ENCODE results near the gene WDR7.

The WDR7 gene

DNA sequence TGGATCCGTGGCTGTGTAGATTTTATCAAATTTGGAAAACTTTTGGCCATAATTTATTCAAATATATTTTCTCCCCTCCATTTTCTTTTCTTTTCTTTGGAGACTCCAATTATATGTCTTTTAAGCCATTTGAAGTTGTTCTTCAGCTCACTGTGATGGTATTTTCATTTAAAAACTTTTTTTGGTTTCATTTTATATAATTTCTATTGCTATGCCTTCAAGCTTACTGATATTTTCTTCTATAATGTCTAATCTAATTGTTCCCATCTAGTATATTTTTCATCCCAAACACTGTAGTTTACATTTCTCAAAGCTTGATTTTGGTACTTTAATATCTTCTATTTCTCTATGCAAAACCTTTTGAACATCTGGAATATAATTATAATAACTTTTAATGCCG, 72.5 kb downstream of the WDR7 start:
- no peak for DNase-seq

GRCh38 chr18:56726906-56727305, 75.7 kb downstream of the WDR7 start:
- DNase-seq: no peak

GRCh38 chr18:56727399-56727798, 76.2 kb downstream of the WDR7 start:
- no peak for DNase-seq

- no peak for DNase-seq
These were observed 77.6 kb downstream of the WDR7 start for GRCh38 chr18:56728741-56729140.

DNA sequence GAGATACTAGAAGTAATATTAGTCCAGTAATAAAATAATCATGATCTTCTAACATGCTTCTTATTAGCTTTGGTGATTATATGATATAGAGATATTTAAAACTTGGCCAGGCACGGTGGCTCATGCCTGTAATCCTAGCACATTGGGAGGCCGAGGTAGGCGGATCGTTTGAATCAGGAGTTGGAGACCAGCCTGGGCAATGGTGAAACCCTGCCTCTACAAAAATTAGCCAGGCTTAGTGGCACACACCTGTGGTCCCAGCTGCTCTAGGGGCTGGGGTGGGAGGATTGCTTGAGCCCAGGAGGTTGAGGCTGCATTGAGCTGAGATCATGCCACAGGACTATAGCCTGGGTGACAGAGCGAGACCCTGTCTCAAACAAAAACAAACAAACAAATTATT, 87.0 kb downstream of the WDR7 start:
- DNase-seq: no peak

GRCh38 chr18:56739731-56740130, 88.6 kb downstream of the WDR7 start:
- no peak for DNase-seq

DNA sequence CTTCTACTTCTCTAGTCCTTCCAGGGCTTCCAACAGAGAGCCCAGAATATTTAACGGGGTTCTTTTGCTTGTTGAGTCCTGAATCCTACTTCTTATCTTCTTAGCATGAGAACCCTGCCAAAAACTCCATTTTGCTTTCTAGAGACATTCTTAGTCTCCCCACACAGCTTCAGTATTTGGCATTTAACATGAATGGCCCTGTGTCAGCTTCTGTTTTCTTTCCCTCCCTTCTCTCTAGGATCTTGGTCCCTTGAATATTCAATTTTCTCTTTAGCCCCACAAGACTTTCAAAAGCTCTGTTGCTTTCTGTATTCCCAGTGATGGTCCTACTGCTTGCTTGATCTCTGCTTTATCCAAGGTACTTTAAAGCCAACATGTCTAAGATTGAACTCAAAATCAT, 89.5 kb downstream of the WDR7 start:
- no peak for DNase-seq

DNA sequence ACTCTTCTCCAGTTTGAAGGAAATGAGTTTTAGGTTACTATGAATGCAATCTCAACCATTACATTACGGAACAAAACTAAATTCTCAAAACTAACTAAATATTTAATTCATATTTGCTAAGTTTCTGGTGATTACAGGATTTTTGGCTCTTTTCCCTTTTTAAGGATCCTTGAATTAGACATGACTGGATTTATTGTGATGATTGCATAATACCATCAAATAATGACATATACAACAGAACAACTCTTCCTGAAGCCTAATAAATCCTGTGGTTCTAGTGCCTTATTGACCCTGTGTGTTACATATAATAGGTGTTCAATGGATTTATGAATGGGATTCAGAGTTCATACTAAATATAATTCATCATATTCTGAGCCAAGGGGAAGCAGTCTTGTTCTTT, 90.5 kb downstream of the WDR7 start:
- DNase-seq: no peak

DNA sequence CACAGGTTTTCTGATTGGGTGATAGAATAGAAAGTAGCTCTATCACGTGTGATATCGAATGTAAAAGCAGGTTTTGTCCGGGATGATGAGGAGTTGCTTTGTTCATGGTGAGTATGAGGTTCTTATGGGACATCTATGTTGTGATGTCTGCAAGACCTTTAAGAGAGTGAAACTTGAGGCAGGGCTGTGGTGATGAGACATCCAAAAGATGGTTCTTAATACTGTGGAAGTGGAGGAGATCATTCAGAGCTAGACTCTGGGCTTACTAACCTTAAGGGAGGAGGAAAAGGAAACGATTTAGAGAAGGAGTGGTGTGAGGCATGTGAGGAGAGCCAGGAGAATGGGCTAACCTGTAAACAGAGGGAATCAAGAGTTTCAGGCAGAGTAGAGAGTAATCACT, 92.0 kb downstream of the WDR7 start:
- DNase-seq: no peak

DNA sequence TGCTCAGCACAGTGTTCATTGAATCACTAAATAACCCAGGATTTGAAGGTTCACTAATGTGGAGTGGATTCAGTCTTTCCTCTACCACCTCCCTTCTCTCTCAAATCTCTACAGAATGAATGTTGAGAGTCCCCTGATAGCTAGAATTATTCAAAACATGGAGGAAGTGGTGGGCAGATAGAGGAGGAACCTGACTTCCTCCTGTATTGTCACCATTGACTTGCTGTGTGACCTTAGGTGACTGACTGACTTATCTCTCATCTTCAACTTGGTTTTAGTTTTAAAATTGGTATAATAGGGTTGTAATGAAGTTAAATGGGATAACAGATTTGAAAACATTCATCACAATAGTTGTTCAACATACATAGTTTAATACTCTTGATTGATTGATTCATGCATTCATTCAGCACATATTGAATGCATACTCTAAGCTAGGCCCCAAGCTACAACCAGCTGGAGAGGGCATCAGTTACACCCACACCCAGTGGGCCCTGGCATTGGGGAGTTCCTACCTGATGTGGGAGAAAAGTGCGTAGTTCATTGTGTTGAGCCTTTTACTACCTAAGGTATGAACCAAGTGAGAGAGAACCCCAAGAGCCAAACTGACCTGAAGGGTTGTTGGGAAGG, 96.0 kb downstream of the WDR7 start:
- DNase-seq: no peak

DNA sequence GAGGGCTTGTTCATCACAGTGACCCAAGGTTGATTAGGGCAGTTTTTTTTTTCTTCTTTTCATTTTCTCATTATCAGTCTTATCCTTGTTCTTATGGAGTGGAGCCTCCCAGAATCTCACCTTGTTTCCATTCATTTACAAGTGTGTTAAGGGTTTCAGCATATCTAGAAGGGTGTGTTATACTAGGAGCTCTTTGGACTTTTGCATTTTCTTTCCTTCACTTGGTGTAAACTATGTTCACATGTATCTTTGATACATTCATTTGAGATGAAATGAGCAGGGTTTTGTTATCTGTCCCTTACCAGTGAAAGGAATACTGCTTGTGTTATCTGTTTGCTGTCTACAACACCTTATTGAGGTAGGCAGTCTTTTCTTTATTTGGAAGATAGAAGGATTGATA, 96.7 kb downstream of the WDR7 start:
- DNase-seq: no peak

DNA sequence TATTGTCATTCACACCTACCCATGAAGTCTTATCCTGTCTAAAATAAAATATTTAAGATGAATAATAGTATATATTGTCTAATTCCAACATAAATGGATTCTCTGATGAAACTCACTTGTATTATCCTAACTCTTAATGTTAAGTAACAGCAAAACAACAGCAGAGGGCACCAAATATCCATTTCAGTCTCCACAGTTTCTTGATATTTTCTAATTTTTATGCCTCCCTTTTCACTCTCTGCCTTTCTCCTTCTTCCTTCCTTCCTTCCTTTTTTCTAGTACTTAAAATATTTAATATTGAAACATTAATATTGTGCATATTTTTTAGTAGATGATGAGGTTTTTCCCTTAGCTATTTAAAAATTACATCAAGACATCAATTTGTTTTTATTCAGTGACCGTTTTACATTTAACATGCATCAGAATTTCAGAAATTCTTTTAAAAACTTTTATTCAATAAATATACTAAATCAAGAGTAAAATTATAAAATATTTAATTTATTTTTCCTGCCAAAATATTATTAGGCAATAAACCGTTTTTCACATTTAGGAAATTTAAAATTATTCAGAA, 97.6 kb downstream of the WDR7 start:
- peak; percentile 43 for DNase-seq

GRCh38 chr18:56756966-56757365, 105.8 kb downstream of the WDR7 start:
- DNase-seq: no peak

- no peak for DNase-seq
These were observed 118.9 kb downstream of the WDR7 start for GRCh38 chr18:56770097-56770496.

- no peak for DNase-seq
These were observed 119.7 kb downstream of the WDR7 start for GRCh38 chr18:56770873-56771272.

DNA sequence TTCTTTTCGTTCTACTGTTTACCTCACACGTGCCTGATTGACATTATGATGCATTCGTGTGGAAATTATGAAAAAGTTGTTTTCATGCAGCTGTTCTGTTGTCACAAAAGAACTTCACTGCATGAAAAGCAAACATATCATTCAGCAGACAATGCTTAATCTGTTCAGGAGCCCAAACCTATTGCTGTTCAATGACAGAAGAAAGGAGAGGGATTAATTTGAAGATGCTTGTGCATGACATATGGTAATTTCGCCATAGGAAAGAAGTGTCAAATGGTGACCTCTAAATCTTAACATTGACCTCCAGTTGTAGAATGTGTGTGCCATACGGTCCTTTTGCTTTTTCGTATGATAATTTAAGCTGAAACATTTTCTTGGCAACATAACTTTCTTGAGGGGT, 124.5 kb downstream of the WDR7 start:
- no peak for DNase-seq

GRCh38 chr18:56787390-56787789, 136.2 kb downstream of the WDR7 start:
- no peak for DNase-seq

DNA sequence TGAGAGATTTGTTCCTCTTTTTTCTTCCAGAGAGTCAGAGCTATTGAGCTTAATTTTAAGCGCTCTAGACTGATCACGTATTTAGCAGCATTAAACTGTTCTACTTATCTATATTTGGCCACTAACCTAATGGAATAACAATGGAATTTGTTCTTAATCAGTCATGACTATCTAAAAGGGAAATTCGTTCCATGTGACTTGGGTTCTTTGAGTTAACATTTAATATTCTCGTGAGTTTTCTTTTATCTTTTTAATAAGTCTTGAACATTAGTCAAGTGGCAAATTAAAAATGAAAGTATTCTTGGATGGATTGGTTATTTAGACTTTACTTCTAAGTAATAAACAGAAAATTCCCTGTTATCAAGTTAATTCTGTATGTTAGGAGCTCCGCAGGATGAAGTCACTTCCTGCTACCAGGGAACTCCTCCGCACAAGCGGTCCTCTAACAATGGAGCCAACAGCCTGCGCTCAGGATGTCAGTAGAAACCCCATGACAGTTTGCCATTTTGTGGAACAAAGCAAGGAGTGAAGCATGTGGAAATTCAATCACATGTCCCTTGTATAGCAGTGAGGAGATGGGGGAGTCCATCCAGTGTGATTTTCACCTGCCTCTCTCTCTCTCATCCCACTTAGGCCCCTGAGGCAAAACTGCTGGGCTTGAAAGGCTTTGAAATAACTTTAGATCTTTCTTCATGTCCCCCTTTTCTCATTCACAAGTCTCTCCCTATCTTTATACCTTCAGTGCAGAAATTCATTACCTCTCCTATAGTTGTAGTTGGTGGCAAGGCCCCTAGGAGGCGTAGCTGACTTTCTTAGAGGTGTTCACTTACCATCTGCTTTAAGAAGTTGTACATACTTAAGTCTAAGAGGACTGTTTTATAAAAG, 138.1 kb downstream of the WDR7 start:
- DNase-seq: no peak

DNA sequence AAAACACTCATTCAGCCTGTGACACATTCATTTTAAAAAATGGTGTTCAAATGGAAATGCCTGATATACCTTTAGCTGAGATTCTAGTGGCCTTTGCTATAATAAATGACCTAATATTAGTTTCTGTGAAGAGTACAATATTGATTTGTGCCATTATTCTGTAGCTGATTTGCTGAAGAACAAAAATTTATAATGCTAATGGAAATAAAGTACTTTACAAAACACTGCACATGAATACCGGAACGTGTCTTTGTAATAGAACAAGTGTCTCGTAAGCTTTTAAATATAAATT, 138.7 kb downstream of the WDR7 start:
- DNase-seq: no peak

DNA sequence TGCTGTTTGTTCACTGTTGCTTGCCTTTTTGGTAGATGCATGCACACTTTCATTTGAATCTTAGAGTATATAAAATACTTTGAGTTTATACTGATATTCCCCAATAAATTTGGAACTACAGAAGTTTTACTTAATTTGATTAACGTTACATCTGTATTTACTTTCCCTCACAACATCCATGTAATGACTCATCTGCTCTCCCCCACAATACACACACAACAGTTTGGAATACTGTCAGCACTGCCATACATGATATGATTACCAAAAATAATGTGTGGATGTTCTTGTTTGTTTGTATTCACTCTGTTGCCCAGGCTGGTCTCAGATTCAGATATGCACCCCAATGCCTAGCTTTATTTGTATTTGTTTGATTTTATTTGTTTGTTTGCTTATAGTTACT, 144.2 kb downstream of the WDR7 start:
- no peak for DNase-seq

GRCh38 chr18:56799756-56800155, 148.6 kb downstream of the WDR7 start:
- DNase-seq: no peak

DNA sequence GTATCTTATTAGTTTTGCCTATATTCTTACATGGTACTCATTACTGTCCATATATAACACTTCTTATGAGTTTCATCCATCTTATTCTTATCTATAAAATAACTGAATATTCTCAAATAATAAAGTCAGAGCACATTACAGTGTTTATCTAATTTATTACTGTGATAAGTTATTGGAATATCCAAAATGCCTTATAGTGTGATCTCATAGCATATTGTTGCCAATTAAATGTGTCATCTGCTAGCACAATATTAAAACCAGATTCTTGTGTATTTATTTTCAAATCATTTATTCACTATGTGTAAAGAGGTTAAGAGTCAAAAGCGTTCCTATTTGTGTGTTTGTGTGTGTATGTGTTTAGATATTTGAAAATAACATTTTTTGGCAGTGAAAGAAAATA, 151.9 kb downstream of the WDR7 start:
- no peak for DNase-seq

DNA sequence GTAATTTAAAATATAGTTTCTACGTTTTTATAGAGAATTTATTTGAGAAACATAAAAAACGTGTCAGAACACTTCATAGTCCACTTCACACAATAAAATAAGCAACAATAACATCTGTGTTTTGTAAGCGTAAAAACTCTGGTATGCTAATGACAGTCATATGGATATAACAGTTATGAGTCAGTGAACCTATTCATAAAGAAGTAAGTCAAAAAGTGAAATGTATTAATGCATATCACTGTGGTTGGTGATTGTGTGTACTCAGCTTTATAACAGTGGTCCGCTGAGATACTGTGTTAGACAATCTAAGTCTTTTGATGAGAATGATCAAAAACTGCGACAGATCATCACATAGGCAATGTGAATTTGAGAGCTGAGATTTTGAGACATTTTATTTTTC, 153.2 kb downstream of the WDR7 start:
- no peak for DNase-seq

DNA sequence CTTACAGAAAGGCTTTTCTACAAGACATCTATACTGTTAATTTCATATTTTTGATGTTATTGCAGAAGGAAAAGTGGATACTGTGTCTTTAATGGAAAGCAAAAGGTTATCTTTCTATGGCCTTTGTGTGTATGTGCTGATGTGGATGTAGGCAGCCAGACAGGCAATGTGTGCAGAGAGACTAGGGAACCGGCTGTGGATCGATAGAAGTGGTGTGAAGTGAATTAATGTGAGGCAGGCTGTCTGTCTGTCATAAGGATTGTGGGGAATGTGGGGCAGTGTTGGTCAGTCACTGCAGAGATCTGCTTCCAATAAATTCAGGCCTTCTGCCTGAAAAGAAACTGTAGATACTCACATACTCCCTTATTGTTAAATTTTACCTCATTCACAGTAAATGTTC, 156.7 kb downstream of the WDR7 start:
- no peak for DNase-seq

GRCh38 chr18:56812674-56813073, 161.5 kb downstream of the WDR7 start:
- no peak for DNase-seq

Measured in NCI-H2029 treated with DMSO at 0.1 percent for 48 hours (cell line).